SJSA1 (cell line): ENCODE results near the gene APBB1IP. TPM values are rescaled to one million over a fixed set of nuclear protein-coding genes. Genes with fewer than 3 reads are reported as not detected.
"Not testable (repeated sequence)": the region's sequence is repeated elsewhere in the genome, so short reads cannot be mapped to it uniquely, and the experiment has no call there.

Experiments
- DNase-seq, 2 experiments: peaks; one replicate each; pipeline ENCODE4 v3.0.0-alpha.2; 2015 to 2020; ENCODE audit warnings: low spot score in 2 of 2, low read depth in 1 of 2
- H3K27ac ChIP-seq: fragments of 250-450 bp; sonication (Bioruptor Pico); 2 replicates; pipeline ENCODE4 v1.5.1; 2020; ENCODE audit warnings: mild to moderate bottlenecking, moderate library complexity
- H3K27me3 ChIP-seq: fragments of 250-450 bp; sonication (Bioruptor Pico); replicated peaks from 2 replicates; pipeline ENCODE4 v1.5.1; 2020; ENCODE audit warnings: mild to moderate bottlenecking, moderate library complexity
- H3K36me3 ChIP-seq: fragments of 250-450 bp; sonication (Bioruptor Pico); 2 replicates; pipeline ENCODE4 v1.5.1; 2020; ENCODE audit warnings: mild to moderate bottlenecking
- H3K4me1 ChIP-seq: fragments of 250-450 bp; sonication (Bioruptor Pico); replicated peaks from 2 replicates; pipeline ENCODE4 v1.6.1; 2021; ENCODE audit warnings: mild to moderate bottlenecking
- H3K4me3 ChIP-seq: fragments of 250-450 bp; sonication (Bioruptor Pico); 2 replicates; pipeline ENCODE4 v1.5.1; 2020; ENCODE audit warnings: mild to moderate bottlenecking
- H3K9me3 ChIP-seq: fragments of 250-450 bp; sonication (Bioruptor Pico); replicated peaks from 2 replicates; pipeline ENCODE4 v1.5.1; 2020; ENCODE audit warnings: mild to moderate bottlenecking
- total RNA-seq: library from RNA; depleted of rRNA; stranded (reverse); fragments of >200 nt; shearing (Covaris generic); gene quantifications from 2 replicates; pipeline ENCODE4 v1.2.3, GENCODE V29; 2014

Gene APBB1IP
- total RNA-seq, 1 experiment from 2014 or later = not detected

DNA sequence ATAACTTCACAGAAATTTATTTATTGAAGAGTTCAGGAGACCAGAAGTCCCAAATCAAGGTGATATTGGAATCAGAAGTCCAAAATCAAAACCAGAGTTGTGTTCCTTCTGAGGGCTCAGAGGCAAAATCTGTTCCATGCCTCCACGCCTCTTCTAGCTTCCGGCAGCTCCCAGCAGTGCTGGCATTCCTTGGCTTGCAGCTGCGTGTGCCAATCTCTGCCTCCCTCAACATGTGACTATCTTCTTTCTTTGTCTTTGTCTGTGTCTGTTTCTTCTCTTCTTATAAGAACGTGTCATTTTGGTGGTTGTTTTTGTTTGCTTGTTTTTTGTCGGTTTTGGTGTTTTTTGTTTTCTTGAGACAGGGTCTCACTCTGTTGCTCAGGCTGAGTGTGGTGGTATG, 116.1 kb downstream of the APBB1IP start:
- Histone ChIP-seq H3K9me3 (no peaks in the 10 kb centered on the region), H3K27me3 (peaks cover 8% of the 10 kb centered on the region), H3K4me3 (no peak overlapping the region), H3K4me1 (no peaks in the 10 kb centered on the region), H3K36me3 (no peaks in the 10 kb centered on the region), H3K27ac (no peak overlapping the region)
- no peak for DNase-seq

GRCh38 chr10:26555719-26556368, 117.7 kb downstream of the APBB1IP start:
- peaks cover 8% of the 10 kb centered on the region for H3K27me3 ChIP-seq
- H3K4me1 ChIP-seq = no peaks in the 10 kb centered on the region
- DNase-seq = no peak
- no peaks in the 10 kb centered on the region for H3K9me3 ChIP-seq
- H3K36me3 ChIP-seq = no peaks in the 10 kb centered on the region
- H3K4me3 ChIP-seq = no peak overlapping the region
- H3K27ac ChIP-seq = no peak overlapping the region

DNA sequence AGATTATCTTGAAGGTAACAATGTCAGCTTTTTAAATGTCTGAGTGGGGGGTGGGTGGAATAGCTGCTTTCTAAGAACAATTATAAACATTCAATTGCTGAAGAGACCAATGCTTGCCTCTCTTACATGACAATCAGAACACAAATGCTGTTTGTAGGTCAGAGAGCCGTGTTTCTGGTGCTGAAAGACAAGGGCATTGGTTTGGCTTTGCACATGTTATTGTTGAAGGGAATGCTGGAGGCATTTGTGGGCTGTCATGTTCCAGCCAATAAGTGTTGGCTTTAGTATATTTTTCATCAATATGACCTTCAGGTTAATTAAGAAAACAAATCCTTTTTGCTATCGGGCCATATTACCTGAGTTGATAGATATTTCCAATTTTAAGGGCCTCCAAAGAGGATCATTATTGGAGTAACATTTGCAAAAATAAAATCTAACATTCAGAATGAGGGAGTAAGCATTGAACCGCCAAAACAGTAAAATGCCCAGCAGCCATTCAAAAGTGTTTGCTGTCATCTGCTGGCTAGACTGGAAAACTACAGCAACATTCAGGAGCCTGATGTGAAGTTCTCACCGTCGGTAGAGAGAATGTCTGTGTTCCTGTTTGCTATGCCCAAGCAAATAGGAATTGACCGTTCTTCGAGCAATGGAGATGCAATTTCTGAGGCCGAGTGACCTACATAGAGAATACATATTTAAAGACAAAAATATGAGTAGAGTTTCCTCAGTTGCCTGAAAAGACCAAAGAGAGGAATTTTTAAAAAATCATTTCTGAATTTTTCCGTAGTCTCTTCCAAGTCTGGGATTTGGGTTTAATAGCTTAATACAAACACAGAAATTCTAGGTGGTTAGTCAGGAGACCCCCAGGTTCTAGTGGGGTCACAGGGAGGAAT, 118.9 kb downstream of the APBB1IP start:
- H3K27me3 ChIP-seq = peaks cover 12% of the 10 kb centered on the region
- no peaks in the 10 kb centered on the region for H3K36me3 ChIP-seq
- H3K4me3 ChIP-seq = no peak overlapping the region
- no peaks in the 10 kb centered on the region for H3K9me3 ChIP-seq
- H3K4me1 ChIP-seq = no peaks in the 10 kb centered on the region
- peak in 1 of 2 experiments; percentile 19 for DNase-seq
- no peak overlapping the region for H3K27ac ChIP-seq

- DNase-seq = peak in 1 of 2 experiments; percentile 1
- peaks cover 12% of the 10 kb centered on the region for H3K27me3 ChIP-seq
- H3K4me3 ChIP-seq = no peak overlapping the region
- H3K27ac ChIP-seq = no peak overlapping the region
- H3K4me1 ChIP-seq = no peaks in the 10 kb centered on the region
- no peaks in the 10 kb centered on the region for H3K36me3 ChIP-seq
- no peaks in the 10 kb centered on the region for H3K9me3 ChIP-seq
These were observed 119.5 kb downstream of the APBB1IP start for GRCh38 chr10:26557641-26558014.

- no peaks in the 10 kb centered on the region for H3K4me1 ChIP-seq
- no peak for DNase-seq
These were observed 128.6 kb downstream of the APBB1IP start for GRCh38 chr10:26566525-26567350.

GRCh38 chr10:26567351-26567721, 129.2 kb downstream of the APBB1IP start:
- no peak for DNase-seq
- H3K27ac ChIP-seq = no peak overlapping the region

More at GRCh38 chr10:26566525-26567350, 128.6 kb downstream of the APBB1IP start:
- peaks cover 38% of the 10 kb centered on the region for H3K27me3 ChIP-seq
- H3K27ac ChIP-seq = no peak overlapping the region
- H3K4me3 ChIP-seq = no peak overlapping the region
- H3K36me3 ChIP-seq = no peaks in the 10 kb centered on the region
- no peaks in the 10 kb centered on the region for H3K9me3 ChIP-seq

GRCh38 chr10:26571655-26572054, 133.5 kb downstream of the APBB1IP start:
- H3K4me3 ChIP-seq = no peak overlapping the region
- H3K9me3 ChIP-seq = no peaks in the 10 kb centered on the region
- peaks cover 24% of the 10 kb centered on the region for H3K27me3 ChIP-seq
- H3K4me1 ChIP-seq = no peaks in the 10 kb centered on the region
- no peak overlapping the region for H3K27ac ChIP-seq
- H3K36me3 ChIP-seq = no peaks in the 10 kb centered on the region
- DNase-seq = no peak

More at GRCh38 chr10:26567351-26567721, 129.2 kb downstream of the APBB1IP start:
- Histone ChIP-seq H3K4me1 (no peaks in the 10 kb centered on the region), H3K27me3 (peaks cover 38% of the 10 kb centered on the region), H3K36me3 (no peaks in the 10 kb centered on the region), H3K4me3 (no peak overlapping the region), H3K9me3 (no peaks in the 10 kb centered on the region)

DNA sequence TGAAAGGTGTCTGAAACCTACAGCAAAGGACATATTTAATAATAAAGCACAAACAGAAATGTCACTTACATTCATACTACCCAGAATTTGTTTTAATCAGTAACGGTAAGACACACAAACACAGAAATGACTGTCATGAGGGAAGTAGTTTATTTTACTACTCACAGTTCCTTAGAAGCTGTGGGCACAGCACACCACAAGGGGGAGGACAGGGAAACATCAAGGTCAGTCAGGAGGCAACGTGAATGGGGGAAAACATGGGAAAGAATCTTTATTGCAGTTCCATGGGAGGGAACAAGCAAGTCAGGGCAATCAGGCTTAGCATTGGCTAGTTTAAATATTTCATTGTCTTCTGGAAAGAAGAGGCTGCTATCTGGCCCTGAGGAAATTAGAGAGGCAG, 135.5 kb downstream of the APBB1IP start:
- Histone ChIP-seq H3K27me3 (peaks cover 14% of the 10 kb centered on the region; the same call in 1 of the 2 replicates), H3K36me3 (no peaks in the 10 kb centered on the region), H3K4me1 (no peaks in the 10 kb centered on the region), H3K4me3 (no peak overlapping the region), H3K27ac (no peak overlapping the region), H3K9me3 (no peaks in the 10 kb centered on the region)
- no peak for DNase-seq

DNA sequence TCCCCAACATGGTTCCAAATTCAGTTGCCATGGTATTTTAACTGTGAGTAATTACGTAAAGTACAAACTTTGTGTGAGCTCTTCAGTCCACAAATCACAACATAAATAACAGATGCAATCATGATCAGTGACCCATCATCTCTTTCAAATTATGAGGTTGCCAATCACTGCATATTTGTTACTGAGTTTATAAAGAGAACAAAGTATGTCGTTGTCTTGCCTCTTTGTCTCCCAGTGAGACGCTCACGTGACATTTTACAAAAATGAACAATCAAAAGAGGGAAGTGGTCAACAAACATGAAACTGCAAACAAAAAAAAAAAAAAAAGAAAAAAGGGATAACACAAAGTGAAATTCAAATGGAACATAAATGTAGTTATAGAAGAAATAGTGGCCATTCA, 136.6 kb downstream of the APBB1IP start:
- DNase-seq = no peak
- no peaks in the 10 kb centered on the region for H3K36me3 ChIP-seq
- H3K4me3 ChIP-seq = no peak overlapping the region

GRCh38 chr10:26578371-26578770, 140.2 kb downstream of the APBB1IP start:
- H3K4me1 ChIP-seq, H3K27me3 ChIP-seq, H3K4me3 ChIP-seq, H3K27ac ChIP-seq, H3K36me3 ChIP-seq, H3K9me3 ChIP-seq: not testable (repeated sequence)
- peak in 1 of 2 experiments; percentile 3 for DNase-seq

More for the DNA sequence above, 136.6 kb downstream of the APBB1IP start:
- Histone ChIP-seq H3K27me3 (peaks cover 6% of the 10 kb centered on the region; the same call in 1 of the 2 replicates), H3K9me3 (no peaks in the 10 kb centered on the region), H3K4me1 (no peaks in the 10 kb centered on the region), H3K27ac (no peak overlapping the region)

DNA sequence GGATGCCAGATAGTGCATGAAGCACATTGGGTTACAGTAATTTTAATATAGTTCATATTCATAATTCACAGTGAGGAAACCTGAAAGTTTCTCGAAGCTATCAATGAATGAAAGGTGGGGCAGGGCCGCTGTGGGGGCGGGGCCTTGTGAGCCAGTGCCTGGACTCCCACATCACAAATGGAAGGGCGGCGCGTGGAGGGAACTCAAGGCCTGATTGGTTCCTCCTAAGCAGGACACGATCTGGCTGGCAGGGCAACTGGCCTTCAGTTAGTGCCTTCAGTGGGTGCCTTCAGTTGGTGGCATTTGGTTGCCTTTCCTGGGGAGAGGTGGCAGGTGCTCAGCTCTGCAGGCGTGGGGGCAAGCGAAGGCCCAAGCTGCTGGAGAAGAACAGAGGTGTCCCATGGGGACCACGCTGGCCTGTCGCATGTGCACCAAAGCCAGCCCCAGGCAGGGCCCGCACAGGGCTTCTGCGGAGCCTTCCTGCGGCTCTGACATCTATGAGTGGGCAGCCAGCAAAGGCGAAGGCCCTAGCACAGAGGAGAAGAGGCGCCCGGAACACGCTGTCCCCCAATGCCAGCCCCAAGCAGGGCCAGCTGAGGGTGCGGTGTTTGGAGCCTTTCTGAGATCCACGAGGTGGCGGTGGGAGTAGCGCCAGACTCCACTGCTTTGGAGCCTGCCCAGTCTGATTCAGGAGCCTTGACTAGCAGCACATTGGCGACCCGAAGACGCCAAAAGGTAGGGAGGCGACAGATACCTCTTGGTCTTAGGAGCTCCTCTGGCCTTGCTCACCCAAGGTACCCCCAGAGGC, 141.3 kb downstream of the APBB1IP start:
- Histone ChIP-seq H3K36me3 (no peaks in the 10 kb centered on the region), H3K27me3 (no peaks in the 10 kb centered on the region), H3K27ac (no peak overlapping the region), H3K9me3 (no peaks in the 10 kb centered on the region), H3K4me3 (no peak overlapping the region), H3K4me1 (no peaks in the 10 kb centered on the region)
- DNase-seq = no peak

DNA sequence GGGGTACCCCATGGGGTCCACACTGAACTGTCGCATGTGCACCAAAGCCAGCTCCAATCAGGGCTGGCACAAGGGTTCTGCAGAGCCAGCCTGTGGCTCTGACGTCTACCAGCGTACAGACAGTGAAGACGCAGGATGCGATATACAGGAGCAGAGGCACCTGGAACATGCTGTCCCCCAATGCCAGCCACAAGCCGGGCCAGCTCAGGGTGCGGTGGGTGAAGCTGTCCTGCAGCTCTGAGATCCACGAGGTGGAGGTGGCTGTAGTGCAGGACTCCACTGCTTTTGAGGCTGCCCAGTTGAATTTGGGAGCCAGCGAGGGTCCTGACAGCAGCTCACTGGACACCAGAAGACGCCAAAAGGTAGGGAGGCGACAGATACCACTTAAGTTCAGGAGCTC, 148.1 kb downstream of the APBB1IP start:
- no peak for DNase-seq
- Histone ChIP-seq H3K4me1 (no peaks in the 10 kb centered on the region), H3K9me3 (no peaks in the 10 kb centered on the region), H3K4me3 (no peak overlapping the region), H3K27ac (no peak overlapping the region), H3K27me3 (0 out of 2 replicates have a peak, but pooled peaks cover 2% of the 10 kb centered on the region), H3K36me3 (no peaks in the 10 kb centered on the region)

DNA sequence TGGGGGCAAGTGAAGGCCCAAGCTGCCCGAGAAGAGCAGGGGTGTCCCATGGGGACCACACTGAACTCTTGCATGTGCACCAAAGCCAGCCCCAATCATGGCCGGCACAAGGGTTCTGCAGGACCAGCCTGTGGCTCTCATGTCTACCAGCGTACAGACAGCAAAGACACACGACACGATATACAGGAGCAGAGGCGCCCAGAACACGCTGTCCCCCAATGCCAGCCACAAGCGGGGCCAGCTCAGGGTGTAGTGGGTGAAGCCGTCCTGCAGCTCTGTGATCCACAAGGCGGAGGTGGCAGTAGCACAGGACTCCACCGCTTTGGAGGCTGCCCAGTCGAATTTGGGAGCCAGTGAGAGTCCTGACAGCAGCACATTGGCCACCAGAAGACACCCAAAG, 150.5 kb downstream of the APBB1IP start:
- 0 out of 2 replicates have a peak, but pooled peaks cover 2% of the 10 kb centered on the region for H3K27me3 ChIP-seq
- no peak overlapping the region for H3K4me3 ChIP-seq
- H3K36me3 ChIP-seq = no peaks in the 10 kb centered on the region
- H3K27ac ChIP-seq = no peak overlapping the region
- H3K9me3 ChIP-seq = no peaks in the 10 kb centered on the region
- no peaks in the 10 kb centered on the region for H3K4me1 ChIP-seq
- no peak for DNase-seq
